ENCODE data around the gene DPEP2NB.
"Not testable (repeated sequence)": the region's sequence is repeated elsewhere in the genome, so short reads cannot be mapped to it uniquely, and the experiment has no call there.

DPEP2NB gene

DNA sequence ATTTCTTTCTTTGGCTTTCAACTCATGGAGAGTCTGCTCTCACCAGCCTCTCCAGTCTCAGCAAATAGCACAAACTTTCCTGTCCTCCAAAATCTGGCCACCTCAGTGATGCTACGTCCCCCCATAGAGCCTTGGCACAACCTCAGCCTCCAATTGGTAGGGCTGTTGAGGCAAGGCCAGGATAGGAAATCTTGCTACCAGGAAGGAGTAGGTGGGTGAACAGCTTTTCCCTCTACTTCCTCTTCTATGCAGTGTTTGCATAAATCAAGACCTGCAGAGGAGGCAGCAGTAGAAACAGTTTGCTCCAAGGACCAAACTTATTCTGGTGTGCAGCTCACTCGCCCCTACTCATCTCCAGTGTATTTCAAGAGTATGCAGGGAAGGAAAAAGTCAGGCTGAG is 15.7 kb downstream of the DPEP2NB start:
- H3K4me3 ChIP-seq (ENCODE audit: low read length), result no peak overlapping the region
- DNase-seq (ENCODE audit: low read depth), result no peak
- TF ChIP-seq, protein P1, sequence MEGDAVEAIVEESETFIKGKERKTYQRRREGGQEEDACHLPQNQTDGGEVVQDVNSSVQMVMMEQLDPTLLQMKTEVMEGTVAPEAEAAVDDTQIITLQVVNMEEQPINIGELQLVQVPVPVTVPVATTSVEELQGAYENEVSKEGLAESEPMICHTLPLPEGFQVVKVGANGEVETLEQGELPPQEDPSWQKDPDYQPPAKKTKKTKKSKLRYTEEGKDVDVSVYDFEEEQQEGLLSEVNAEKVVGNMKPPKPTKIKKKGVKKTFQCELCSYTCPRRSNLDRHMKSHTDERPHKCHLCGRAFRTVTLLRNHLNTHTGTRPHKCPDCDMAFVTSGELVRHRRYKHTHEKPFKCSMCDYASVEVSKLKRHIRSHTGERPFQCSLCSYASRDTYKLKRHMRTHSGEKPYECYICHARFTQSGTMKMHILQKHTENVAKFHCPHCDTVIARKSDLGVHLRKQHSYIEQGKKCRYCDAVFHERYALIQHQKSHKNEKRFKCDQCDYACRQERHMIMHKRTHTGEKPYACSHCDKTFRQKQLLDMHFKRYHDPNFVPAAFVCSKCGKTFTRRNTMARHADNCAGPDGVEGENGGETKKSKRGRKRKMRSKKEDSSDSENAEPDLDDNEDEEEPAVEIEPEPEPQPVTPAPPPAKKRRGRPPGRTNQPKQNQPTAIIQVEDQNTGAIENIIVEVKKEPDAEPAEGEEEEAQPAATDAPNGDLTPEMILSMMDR (conservative IDR thresholded peaks at IDR 0.05; ENCODE audit: low read length), result no peak

DNA sequence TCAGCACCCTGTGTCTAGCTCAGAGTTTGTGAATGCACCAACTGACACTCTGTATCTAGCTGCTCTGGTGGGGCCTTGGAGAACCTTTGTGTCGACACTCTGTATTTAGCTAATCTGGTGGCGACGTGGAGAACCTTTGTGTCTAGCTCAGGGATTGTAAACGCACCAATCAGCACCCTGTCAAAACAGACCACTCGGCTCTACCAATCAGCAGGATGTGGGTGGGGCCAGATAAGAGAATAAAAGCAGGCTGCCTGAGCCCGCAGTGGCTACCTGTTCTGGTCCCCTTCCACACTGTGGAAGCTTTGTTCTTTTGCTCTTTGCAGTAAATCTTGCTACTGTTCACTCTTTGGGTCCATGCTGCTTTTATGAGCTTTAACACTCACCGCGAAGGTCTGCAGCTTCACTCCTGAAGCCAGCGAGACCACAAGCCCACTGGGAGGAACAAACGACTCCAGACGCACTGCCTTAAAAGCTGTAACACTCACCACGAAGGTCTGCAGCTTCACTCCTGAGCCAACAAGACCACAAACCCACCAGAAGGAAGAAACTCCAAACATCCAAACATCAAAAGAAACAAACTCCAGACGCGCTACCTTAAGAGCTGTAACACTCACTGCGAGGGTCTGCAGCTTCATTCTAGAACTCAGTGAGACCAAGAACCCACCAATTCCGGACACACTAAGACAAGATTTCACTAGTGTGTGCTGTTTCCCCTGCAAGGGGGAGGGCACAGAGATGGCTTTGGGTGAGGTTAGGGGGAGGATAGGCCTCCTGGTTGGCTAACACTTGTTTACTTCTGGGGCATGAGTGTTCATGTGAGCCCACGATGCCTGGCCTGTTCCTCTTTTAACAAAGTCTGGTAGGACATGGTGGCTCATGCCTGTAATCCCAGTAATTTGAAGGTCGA is 16.7 kb downstream of the DPEP2NB start, which contains the start of gene DPEP2:
Gene DPEP2 (minus strand): TSS at position 706 of the 910 bp plus-strand sequence. CDS start 6,272 bp downstream, outside the sequence.
- not testable (repeated sequence) for DNase-seq (ENCODE audit: low read depth)

DNA sequence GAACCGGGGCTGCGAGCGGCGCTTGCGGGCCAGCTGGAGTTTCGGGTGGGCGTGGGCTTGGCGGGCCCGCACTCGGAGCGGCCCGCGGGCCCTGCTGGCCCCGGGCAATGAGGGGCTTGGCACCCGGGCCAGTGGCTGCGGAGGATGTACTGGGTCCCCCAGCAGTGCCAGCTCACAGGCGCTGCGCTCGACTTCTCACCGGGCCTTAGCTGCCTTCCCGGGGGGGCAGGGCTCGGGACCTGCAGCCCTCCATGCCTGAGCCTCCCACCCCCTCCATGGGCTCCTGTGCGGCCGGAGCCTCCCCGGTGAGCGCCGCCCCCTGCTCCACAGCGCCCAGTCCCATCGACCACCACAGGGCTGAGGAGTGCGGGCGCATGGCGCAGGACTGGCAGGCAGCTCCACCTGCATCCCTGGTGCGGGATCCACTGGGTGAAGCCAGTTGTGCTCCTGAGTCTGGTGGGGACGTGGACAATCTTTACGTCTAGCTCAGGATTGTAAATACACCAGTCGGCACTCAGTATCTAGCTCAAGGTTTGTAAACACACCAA is 17.4 kb downstream of the DPEP2NB start:
- not testable (repeated sequence) for DNase-seq (ENCODE audit: low read depth); H3K4me3 ChIP-seq (ENCODE audit: low read length)

More for the DNA sequence above, 16.7 kb downstream of the DPEP2NB start, which contains the start of gene DPEP2:
- H3K4me3 ChIP-seq (ENCODE audit: low read length), result not testable (repeated sequence)

GRCh38 chr16:67996666-67997065 is 19.0 kb downstream of the DPEP2NB start:
- DNase-seq (ENCODE audit: low read depth), result no peak
- no peak overlapping the region for H3K4me3 ChIP-seq (ENCODE audit: low read length)
- TF ChIP-seq, protein P1 (conservative IDR thresholded peaks at IDR 0.05; ENCODE audit: low read length), result no peak

DNA sequence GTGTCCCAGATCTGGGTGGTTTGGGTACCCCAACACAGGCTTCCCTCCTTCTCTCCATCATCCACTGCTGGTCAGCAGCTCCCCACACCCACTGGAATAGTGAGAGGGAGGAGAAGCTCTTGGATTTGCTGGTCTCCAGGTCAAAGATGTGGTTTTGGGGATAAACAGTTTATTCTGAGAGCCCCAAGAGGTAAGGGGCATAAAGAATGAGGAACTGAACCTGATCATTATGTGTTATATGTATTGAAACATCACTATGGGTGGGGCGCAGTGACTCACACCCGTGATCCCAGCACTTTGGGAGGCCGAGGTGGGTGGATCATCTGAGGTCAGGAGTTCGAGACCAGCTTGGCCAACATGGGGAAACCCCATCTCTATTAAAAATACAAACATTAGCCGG is 20.3 kb downstream of the DPEP2NB start:
- no peak for DNase-seq (ENCODE audit: low read depth)
- TF ChIP-seq, protein P1 (conservative IDR thresholded peaks at IDR 0.05; ENCODE audit: low read length), result no peak
- no peak overlapping the region for H3K4me3 ChIP-seq (ENCODE audit: low read length)

- not testable (repeated sequence) for H3K4me3 ChIP-seq (ENCODE audit: low read length); DNase-seq (ENCODE audit: low read depth)
Measured at GRCh38 chr16:67994040-67994408, 21.7 kb downstream of the DPEP2NB start.

DNA sequence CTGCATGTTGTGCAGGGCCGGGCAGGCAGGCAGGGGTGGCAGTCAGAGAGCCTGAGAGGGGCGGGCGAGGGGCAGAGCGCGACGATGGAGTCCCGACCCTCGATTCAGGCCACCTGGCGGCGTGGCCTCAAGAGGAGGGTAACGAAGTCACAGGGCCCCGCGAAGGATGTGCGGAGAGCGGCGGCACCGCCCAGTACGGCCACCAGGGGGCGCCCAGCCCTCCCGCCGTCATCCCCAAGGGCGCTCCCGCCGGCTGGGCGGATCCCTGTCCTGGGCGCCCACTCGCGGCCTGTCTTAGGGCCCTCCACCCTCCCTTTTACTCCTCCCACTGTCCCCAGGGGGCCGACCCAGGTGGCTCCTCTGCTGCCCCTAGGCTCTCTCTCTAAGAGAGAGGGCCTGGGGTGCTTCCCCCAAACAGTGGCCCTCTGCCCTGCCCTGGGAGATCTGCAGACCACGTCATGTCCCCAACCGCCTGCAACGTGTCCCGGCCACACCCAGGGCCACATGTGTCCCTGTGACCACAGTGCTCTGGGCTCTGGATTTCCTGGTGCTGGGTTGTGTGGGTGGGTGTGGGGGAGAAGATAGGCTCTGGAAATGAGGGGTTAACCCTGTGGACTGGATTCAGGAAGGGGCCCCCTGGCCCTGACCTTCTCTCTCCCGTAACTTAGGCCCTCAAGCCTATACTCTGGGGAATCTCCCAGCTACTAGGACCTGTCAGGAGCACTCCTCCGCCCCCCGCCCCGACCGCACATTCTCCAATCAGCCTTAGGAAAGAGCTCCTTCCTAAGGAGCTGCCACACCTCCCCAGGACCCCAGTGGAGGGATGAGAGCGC is 22.3 kb downstream of the DPEP2NB start:
- DNase-seq (ENCODE audit: low read depth), result peak; percentile 67
- peak overlapping the region; percentile 39 for H3K4me3 ChIP-seq (ENCODE audit: low read length)
- TF ChIP-seq, protein P1 (conservative IDR thresholded peaks at IDR 0.05; ENCODE audit: low read length), result peak; percentile 68

DNA sequence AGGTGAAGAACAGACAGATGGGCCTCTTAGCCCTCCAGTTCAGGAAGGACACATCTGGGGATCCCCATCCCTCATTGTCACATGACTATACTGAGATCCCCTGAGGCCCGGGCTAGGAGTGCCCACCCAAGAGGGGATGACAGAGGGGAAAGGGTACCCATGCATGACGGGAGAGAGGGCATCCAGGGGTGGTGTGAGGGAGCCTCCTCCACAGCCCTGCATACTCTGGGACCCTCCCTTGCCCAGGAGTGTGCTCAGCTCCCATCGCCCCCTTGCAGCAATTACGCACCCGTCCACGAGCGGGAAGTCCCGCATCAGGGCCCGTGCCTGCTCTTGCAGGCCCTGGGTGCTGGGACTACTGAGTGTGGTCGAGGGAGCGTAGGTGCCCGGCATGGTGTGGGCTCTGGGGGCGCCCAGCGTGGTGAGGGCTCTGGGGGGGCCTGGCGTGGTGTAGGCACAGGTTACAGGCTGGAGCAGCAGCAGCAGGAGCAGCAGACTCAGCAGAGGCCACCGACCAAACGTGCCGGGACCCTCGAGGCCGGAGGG is 23.0 kb downstream of the DPEP2NB start:
- TF ChIP-seq, protein P1 (conservative IDR thresholded peaks at IDR 0.05; ENCODE audit: low read length), result no peak
- H3K4me3 ChIP-seq (ENCODE audit: low read length), result no peak overlapping the region
- no peak for DNase-seq (ENCODE audit: low read depth)
